ENCODE data around the gene MAGEA6.

GRCh38 chrX:152814048-152814447 lies 44.6 kb upstream of the MAGEA6 start:
- TF ChIP-seq EZH2 (IDR thresholded peaks at IDR 0.05; ENCODE audit: insufficient read depth, poor library complexity, severe bottlenecking) (no peak), EZH2phosphoT487 (IDR thresholded peaks at IDR 0.05; ENCODE audit: insufficient read depth, low read depth) (no peak)

All from GM23248 (cell line).